K562 (cell line): ENCODE measurements around the gene INVS. TPM values are rescaled to one million over a fixed set of nuclear protein-coding genes. Genes with fewer than 3 reads are reported as not detected.

Experiments
- ATAC-seq: fragments of 200-7000 bp; cut with Tn5 transposase; 3 replicates; pipeline ENCODE4 v1.9.1; 2020; ENCODE audit warnings: moderate library complexity
- BruUV-seq: library from RNA; stranded (reverse); fragments of 400-500 nt; replicated peaks from 2 replicates; lab custom pipeline; 2021; lab: Mats Ljungman, UMichigan
- CTCF ChIA-PET: fragments of 300-600 bp; formaldehyde crosslinking; extraction: SDS; loops from one replicate; lab custom pipeline; 2021; ENCODE audit warnings: low intra/inter-chr PET ratio; lab: Yijun Ruan, JAX
- POLR2A ChIA-PET: fragments of 300-600, 350-650 bp; sonication (Branson Sonifier 250); formaldehyde crosslinking; extraction: SDS; loops from one replicate; lab custom pipeline; 2021; ENCODE audit warnings: antibody characterized with exemption, inconsistent platforms; lab: Yijun Ruan, JAX
- DNase-seq, 4 experiments: peaks; one replicate each; pipeline versions ENCODE4 v3.0.0 to v3.0.0-alpha.2; 2011 to 2018; ENCODE audit warnings: low spot score in 3 of 4, mixed read lengths in 3 of 4; ENCODE audit errors: extremely low read depth in 1 of 4
- FAIRE-seq: peaks from 2 replicates; lab custom pipeline; 2011; peaks lifted over from hg19 to GRCh38; lab: Jason Lieb, UNC
- H2AFZ ChIP-seq: 2 replicates; pipeline ENCODE4 v1.6.0; 2011; ENCODE audit warnings: low read depth, low read length, control low read depth, inconsistent platforms
- H3K27ac ChIP-seq: fragments of 200-600 bp; 3 replicates; pipeline ENCODE4 v1.8.0; 2011; ENCODE audit warnings: low read depth, mild to moderate bottlenecking, control low read depth, inconsistent platforms, low read length, moderate library complexity, mixed read lengths; ENCODE audit errors: extremely low read depth
- H3K27me3 ChIP-seq, 2 experiments: fragments of 300-600 bp in 1 of 2; 2 replicates in 1 of 2; 3 replicates in 1 of 2; pipeline versions ENCODE4 v1.6.0 to v1.8.0; 2011; ENCODE audit warnings: inconsistent platforms in 2 of 2, low read length in 2 of 2, mild to moderate bottlenecking in 1 of 2, mixed read lengths in 1 of 2, moderate library complexity in 1 of 2; ENCODE audit not compliant: control insufficient read depth in 2 of 2, insufficient read depth in 2 of 2
- H3K36me3 ChIP-seq: fragments of 300-600 bp; 3 replicates; pipeline ENCODE4 v1.8.0; 2011; ENCODE audit warnings: mild to moderate bottlenecking, low read length, inconsistent platforms; ENCODE audit not compliant: control insufficient read depth, insufficient read depth
- H3K4me1 ChIP-seq, 2 experiments: fragments of 200-600 bp in 1 of 2; replicated peaks in 1 of 2; 2 replicates in 1 of 2; 3 replicates in 1 of 2; pipeline versions ENCODE4 v1.5.1 to v1.8.0; 2011; ENCODE audit warnings: inconsistent platforms in 2 of 2, low read length in 2 of 2, mild to moderate bottlenecking in 1 of 2, mixed read lengths in 1 of 2, moderate library complexity in 1 of 2; ENCODE audit not compliant: control insufficient read depth in 2 of 2, insufficient read depth in 2 of 2
- H3K4me2 ChIP-seq: 2 replicates; pipeline ENCODE4 v1.6.1; 2011; ENCODE audit warnings: low read length, control low read depth, inconsistent platforms, mixed read lengths; ENCODE audit not compliant: insufficient read depth
- H3K4me3 ChIP-seq: fragments of 200-600 bp; sonication (generic), shearing (Covaris generic); 2 replicates; pipeline ENCODE4 v1.5.1; 2016; ENCODE audit warnings: control low read depth, inconsistent platforms
- H3K79me2 ChIP-seq: fragments of 200-600 bp; 3 replicates; pipeline ENCODE4 v1.8.0; 2011; ENCODE audit warnings: low read length, inconsistent platforms; ENCODE audit not compliant: control insufficient read depth, insufficient read depth
- H3K9ac ChIP-seq, 2 experiments: 2 replicates each; pipeline versions ENCODE4 v1.6.0 to v1.6.1; 2011; ENCODE audit warnings: low read depth in 2 of 2, low read length in 2 of 2, control low read depth in 1 of 2, inconsistent platforms in 1 of 2, mild to moderate bottlenecking in 1 of 2, mixed read lengths in 1 of 2; ENCODE audit not compliant: insufficient read depth in 1 of 2
- H3K9me1 ChIP-seq: one replicate; pipeline ENCODE4 v1.6.0; 2011; ENCODE audit warnings: inconsistent platforms, mild to moderate bottlenecking, low read length, moderate library complexity; ENCODE audit not compliant: control insufficient read depth, insufficient read depth
- H3K9me3 ChIP-seq: replicated peaks from 2 replicates; pipeline ENCODE4 v1.5.1; 2011; ENCODE audit warnings: low read depth, low read length, inconsistent platforms; ENCODE audit not compliant: control insufficient read depth, insufficient read depth
- H4K20me1 ChIP-seq: replicated peaks from 2 replicates; pipeline ENCODE4 v1.6.1; 2011; ENCODE audit warnings: low read length, inconsistent platforms, mixed read lengths; ENCODE audit not compliant: control insufficient read depth, insufficient read depth
- CEBPZ ChIP-seq: fragments of 150-350 bp; IDR thresholded peaks from 2 replicates; pipeline ENCODE4 v1.6.1; 2014; ENCODE audit warnings: low read depth, mild to moderate bottlenecking, low read length, borderline replicate concordance
- CHD1 ChIP-seq: fragments of 200-600 bp; sonication (generic); IDR thresholded peaks from one replicate; pipeline ENCODE4 v1.6.1; 2012; ENCODE audit warnings: mild to moderate bottlenecking, moderate library complexity, low read length, inconsistent platforms
- ETS1 ChIP-seq: conservative IDR thresholded peaks from 2 replicates; pipeline ENCODE4 v1.6.1; 2011; ENCODE audit warnings: low read depth, mild to moderate bottlenecking, low read length; ENCODE audit not compliant: control insufficient read depth
- FOSL1 ChIP-seq: fragments of 200-800 bp; sonication (Bioruptor generic); conservative IDR thresholded peaks from 2 replicates; pipeline ENCODE4 v1.6.1; 2016; ENCODE audit warnings: missing genetic modification characterization, missing compliant biosample characterization
- SAFB ChIP-seq: fragments of 200-400 bp; formaldehyde crosslinking; IDR thresholded peaks from 2 replicates; pipeline ENCODE4 v1.6.1; 2017; ENCODE audit warnings: low read depth, low read length, borderline replicate concordance
- THRB ChIP-seq: fragments of 450-650 bp; formaldehyde crosslinking; conservative IDR thresholded peaks from 2 replicates; pipeline ENCODE4 v1.4.0; 2022; ENCODE audit warnings: mild to moderate bottlenecking, missing genetic modification characterization
- YBX1 ChIP-seq: fragments of 450-650 bp; IDR thresholded peaks from 2 replicates; pipeline ENCODE4 v1.7.1; 2016; ENCODE audit warnings: mild to moderate bottlenecking
- ZNF143 ChIP-seq: sonication (generic); formaldehyde crosslinking; IDR thresholded peaks from 2 replicates; pipeline ENCODE4 v1.9.0; 2022; ENCODE audit warnings: mild to moderate bottlenecking, missing genetic modification reagents
- ZNF146 ChIP-seq: IDR thresholded peaks from one replicate; pipeline ENCODE4 v1.6.1; 2018; ENCODE audit warnings: missing compliant biosample characterization; ENCODE audit not compliant: unreplicated experiment
- ZNF184 ChIP-seq: sonication (generic); formaldehyde crosslinking; IDR thresholded peaks from 2 replicates; pipeline ENCODE4 v1.5.0; 2020; ENCODE audit warnings: missing genetic modification reagents
- ZNF263 ChIP-seq: sonication (generic); formaldehyde crosslinking; IDR thresholded peaks from 2 replicates; pipeline ENCODE4 v1.8.0; 2022; ENCODE audit warnings: mild to moderate bottlenecking, missing genetic modification reagents, borderline replicate concordance
- ZNF280B ChIP-seq: fragments of 250-450 bp; sonication (Bioruptor Pico); IDR thresholded peaks from 2 replicates; pipeline ENCODE4 v1.5.1; 2021; ENCODE audit warnings: mild to moderate bottlenecking
- ZNF384 ChIP-seq: IDR thresholded peaks from 2 replicates; pipeline ENCODE4 v1.6.1; 2012; ENCODE audit warnings: low read depth, low read length, improper control_type of control experiment
- ZNF764 ChIP-seq: fragments of 250-450 bp; sonication (Bioruptor Pico); IDR thresholded peaks from 2 replicates; pipeline ENCODE4 v1.4.0; 2020; ENCODE audit warnings: low read depth, mild to moderate bottlenecking, moderate library complexity
- ZNF77 ChIP-seq: fragments of 250-450 bp; sonication (Bioruptor Pico); IDR thresholded peaks from 2 replicates; pipeline ENCODE4 v1.5.0; 2020
- ZNF79 ChIP-seq: fragments of 250-450 bp; sonication (Bioruptor Pico); IDR thresholded peaks from 2 replicates; pipeline ENCODE4 v1.4.0; 2020; ENCODE audit warnings: low read depth, mild to moderate bottlenecking, moderate library complexity
- in situ Hi-C: fragments of 300-500 bp; cut with MboI; formaldehyde crosslinking; loops from 4 replicates; pipeline ENCODE4 v1.15.0; 2018; ENCODE audit warnings: inconsistent platforms, mixed read lengths
- intact Hi-C: fragments of 100-400 bp; cut with micrococcal nuclease; formaldehyde crosslinking; loops from 2 replicates; pipeline ENCODE4 v1.14.2; 2022
- polyA plus RNA-seq, 8 experiments: library from polyadenylated mRNA; depleted of rRNA in 4 of 8; stranded (reverse) in 5 of 8; unstranded in 3 of 8; fragments of >200 nt; fragmentation: Nextera tagmentation in 2 of 8; fragmentation: Illumina TruSeq in 1 of 8; extraction: Ambion mirVana in 2 of 8; extraction: Trizol in 1 of 8; gene quantifications; 2 replicates each; pipeline versions ENCODE4 v1.2.1 to v1.2.3, GENCODE V29; 2011 to 2014; ENCODE audit warnings: inconsistent platforms in 1 of 8, missing spikeins in 1 of 8
- total RNA-seq, 7 experiments: library from RNA; depleted of rRNA in 6 of 7; stranded (reverse); fragments of >200 nt in 6 of 7; fragmentation: Illumina TruSeq in 2 of 7; extraction: Trizol in 2 of 7; gene quantifications; 2 replicates each; pipeline versions ENCODE4 v1.2.1 to v1.2.3, GENCODE V29; 2011 to 2021; ENCODE audit warnings: low replicate concordance in 1 of 7

Gene INVS
- total and polyA plus RNA-seq, 9 of the 15 experiments (the other 6 are each of a cell fraction or from before 2014, with no cell fraction given) = 0.77 to 18.5 (median 10.0) TPM

- no peak overlapping the region for H3K4me3 ChIP-seq
- H3K4me1 ChIP-seq = peaks cover 4 to 13% of the 10 kb centered on the region in 2 experiments; a peak in 3 of 5 replicates
- no peak for ATAC-seq
- H4K20me1 ChIP-seq = no peaks in the 10 kb centered on the region
- no peaks in the 10 kb centered on the region for H3K36me3 ChIP-seq
- H2AFZ ChIP-seq = no peak overlapping the region
- H3K9me3 ChIP-seq = peaks cover 2% of the 10 kb centered on the region; the same call in 1 of the 2 replicates
- in situ Hi-C loops = no loop called here
- H3K79me2 ChIP-seq = peaks cover 98% of the 10 kb centered on the region
- H3K9me1 ChIP-seq = no peaks in the 10 kb centered on the region
- CTCF ChIA-PET = no interaction called here
- intact Hi-C loops = no loop called here
- H3K27me3 ChIP-seq = no peaks in the 10 kb centered on the region
- no peak overlapping the region for H3K9ac ChIP-seq
- no TSS peak for BruUV-seq
- POLR2A ChIA-PET = interaction anchor here (5.1 kb wide), 1 partner anchor 13 kb away, joined by 35 read pairs; no protein-coding TSS in a partner anchor
- FAIRE-seq = no peak
- H3K27ac ChIP-seq = no peak overlapping the region
- H3K4me2 ChIP-seq = no peak overlapping the region
- DNase-seq = no peak
- TF ChIP-seq ZNF77 (CRISPR knock-in tag) (no peak), ZNF143 (CRISPR knock-in tag) (no peak), ETS1 (no peak), ZNF280B (CRISPR knock-in tag) (no peak), ZNF146 (CRISPR knock-in tag) (no peak), CEBPZ (no peak), CHD1 (no peak), ZNF263 (CRISPR knock-in tag) (no peak), YBX1 (no peak), FOSL1 (tag) (no peak), ZNF184 (CRISPR knock-in tag) (no peak), ZNF384 (no peak), ZNF764 (CRISPR knock-in tag) (no peak), THRB (no peak), SAFB (no peak), ZNF79 (no peak)
These were observed 16.3 kb upstream of the INVS start for GRCh38 chr9:100082782-100083181.
